WERI-Rb-1 (cell line): Measurements from ENCODE around the gene NDUFAB1.

ENCODE experiments used
- DNase-seq: peaks from one replicate; pipeline ENCODE4 v3.0.0-alpha.2; 2020
- H3K27ac ChIP-seq: fragments of 250-450 bp; sonication (Bioruptor Pico); 2 replicates; pipeline ENCODE4 v1.5.1; 2020; ENCODE audit warnings: mild to moderate bottlenecking, moderate library complexity
- H3K27me3 ChIP-seq: fragments of 250-450 bp; sonication (Bioruptor Pico); 2 replicates; pipeline ENCODE4 v1.5.1; 2021; ENCODE audit warnings: mild to moderate bottlenecking, low read depth, moderate library complexity; ENCODE audit not compliant: insufficient read depth, severe bottlenecking
- H3K36me3 ChIP-seq: fragments of 250-450 bp; sonication (Bioruptor Pico); 2 replicates; pipeline ENCODE4 v1.5.1; 2020; ENCODE audit warnings: mild to moderate bottlenecking, moderate library complexity
- H3K4me3 ChIP-seq: 2 replicates; pipeline ENCODE4 v1.5.1; 2011; ENCODE audit warnings: low read depth, mild to moderate bottlenecking, control low read depth, low read length
- H3K9me3 ChIP-seq: fragments of 250-450 bp; sonication (Bioruptor Pico); 2 replicates; pipeline ENCODE4 v1.5.1; 2021; ENCODE audit warnings: mild to moderate bottlenecking, moderate library complexity; ENCODE audit not compliant: severe bottlenecking
- CTCF ChIP-seq: IDR thresholded peaks from 2 replicates; pipeline ENCODE4 v1.5.1; 2011; ENCODE audit warnings: low read depth, mild to moderate bottlenecking, control low read depth, inconsistent platforms, low read length

NDUFAB1 gene

DNA sequence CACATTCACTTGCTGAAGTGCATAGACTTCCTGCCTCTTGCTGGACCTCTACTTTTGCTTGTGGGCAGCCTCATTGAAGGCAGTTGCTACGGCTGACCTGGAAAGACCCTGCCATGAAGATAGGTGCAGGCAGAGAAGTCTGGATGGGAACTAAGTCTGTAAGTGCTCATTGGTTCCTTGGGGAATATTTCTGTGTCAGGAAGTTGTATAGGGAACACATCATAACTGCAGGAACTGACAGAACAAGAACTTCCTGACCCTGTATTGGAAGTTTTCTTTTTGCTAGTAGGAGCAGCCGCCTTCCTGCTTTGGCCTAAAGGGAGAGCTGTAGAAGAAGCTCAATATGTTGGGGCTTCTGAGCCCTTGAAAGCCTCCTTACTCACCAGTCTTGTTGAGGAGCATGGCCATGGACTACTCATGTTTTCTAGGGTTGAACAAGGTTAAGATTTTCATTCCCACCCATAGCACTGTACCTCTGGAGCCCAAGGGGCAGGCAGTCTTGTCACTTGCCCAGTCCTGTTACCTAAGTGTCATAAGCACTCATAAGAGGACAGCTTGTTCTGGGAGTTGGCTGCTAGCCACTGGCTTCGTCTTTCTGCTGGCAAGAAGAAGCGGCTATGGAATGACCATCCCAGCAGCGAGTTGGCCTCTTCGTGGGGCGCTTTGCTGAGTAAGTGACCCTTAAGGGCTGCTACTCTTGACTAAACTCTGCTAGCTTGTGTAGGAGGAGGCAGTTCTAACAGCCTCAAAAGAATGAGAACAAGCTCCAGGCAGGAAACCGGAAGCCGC is 31.3 kb downstream of the NDUFAB1 start:
- no peak for DNase-seq
- no peak for TF ChIP-seq CTCF
- Histone ChIP-seq H3K36me3 (peaks cover 89% of the 10 kb centered on the region), H3K27ac (no peak overlapping the region), H3K4me3 (no peak overlapping the region), H3K27me3 (no peaks in the 10 kb centered on the region), H3K9me3 (no peaks in the 10 kb centered on the region)

- no peak for DNase-seq
- Histone ChIP-seq H3K36me3 (peaks cover 82% of the 10 kb centered on the region), H3K9me3 (no peaks in the 10 kb centered on the region), H3K27me3 (no peaks in the 10 kb centered on the region), H3K4me3 (no peak overlapping the region), H3K27ac (no peak overlapping the region)
- no peak for TF ChIP-seq CTCF
Observed at GRCh38 chr16:23563186-23563585, 32.9 kb downstream of the NDUFAB1 start.

GRCh38 chr16:23562505-23562904 is 33.6 kb downstream of the NDUFAB1 start:
- Histone ChIP-seq H3K36me3 (peaks cover 78% of the 10 kb centered on the region), H3K4me3 (no peak overlapping the region), H3K9me3 (no peaks in the 10 kb centered on the region), H3K27ac (no peak overlapping the region), H3K27me3 (no peaks in the 10 kb centered on the region)
- no peak for DNase-seq
- TF ChIP-seq CTCF: no peak

DNA sequence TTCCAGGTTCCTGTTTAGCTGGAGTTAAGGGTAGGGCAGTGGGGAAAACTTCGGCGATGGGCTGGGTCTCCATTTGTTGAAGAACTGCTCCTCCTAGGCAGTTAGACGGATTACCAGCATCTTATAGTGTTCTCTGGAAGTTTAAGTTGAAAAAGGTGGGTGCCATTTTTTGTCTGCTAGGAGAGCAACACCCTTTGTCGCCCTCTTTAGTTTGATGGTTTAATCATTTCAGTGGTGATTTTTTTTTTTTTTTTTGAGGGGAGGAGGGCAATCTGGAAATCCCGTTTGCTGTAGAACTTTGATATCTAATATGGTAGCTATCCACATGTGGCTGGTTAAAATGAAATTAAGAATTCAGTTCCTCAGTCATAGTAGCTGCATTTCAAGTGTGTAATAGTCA is 34.5 kb downstream of the NDUFAB1 start:
- TF ChIP-seq CTCF: no peak
- Histone ChIP-seq H3K36me3 (peaks cover 69% of the 10 kb centered on the region), H3K4me3 (no peak overlapping the region), H3K27ac (no peak overlapping the region), H3K27me3 (no peaks in the 10 kb centered on the region), H3K9me3 (no peaks in the 10 kb centered on the region)
- no peak for DNase-seq

DNA sequence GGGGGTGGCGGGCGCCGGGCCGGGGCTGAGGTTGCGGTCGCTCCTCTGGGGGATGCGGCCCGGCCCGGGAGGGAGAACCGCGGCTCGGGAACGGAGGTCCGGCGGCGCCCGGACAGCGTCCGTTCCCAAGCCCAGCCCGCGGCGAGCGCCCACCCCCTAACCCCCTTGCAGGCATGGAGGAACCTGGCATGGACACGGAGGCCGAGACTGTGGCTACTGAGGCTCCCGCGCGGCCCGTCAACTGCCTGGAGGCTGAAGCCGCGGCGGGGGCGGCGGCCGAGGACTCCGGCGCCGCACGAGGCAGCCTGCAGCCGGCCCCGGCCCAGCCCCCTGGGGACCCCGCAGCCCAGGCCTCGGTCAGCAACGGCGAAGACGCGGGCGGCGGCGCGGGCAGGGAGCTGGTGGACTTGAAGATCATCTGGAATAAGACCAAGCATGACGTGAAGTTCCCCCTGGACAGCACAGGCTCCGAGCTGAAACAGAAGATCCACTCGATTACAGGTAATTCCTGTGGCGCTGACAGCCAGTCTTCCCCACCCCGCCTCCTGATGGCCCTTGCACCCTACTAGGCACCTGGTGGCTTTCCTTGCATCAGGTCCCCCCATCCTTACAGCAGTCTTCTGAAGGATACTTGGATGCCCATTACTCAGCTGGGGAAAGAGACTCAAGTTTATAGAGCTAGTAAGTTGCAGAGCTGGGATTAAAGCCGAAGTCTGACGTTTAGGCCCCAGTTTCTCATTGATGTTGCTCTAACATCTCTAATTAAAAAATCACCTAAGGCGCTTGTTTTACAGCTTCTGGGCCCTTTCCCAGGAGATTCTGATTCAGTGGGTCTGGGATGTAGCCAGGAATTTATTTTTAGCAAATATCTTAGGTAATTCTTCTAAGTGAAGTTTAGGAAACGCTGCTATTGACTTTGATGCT is 38.1 kb downstream of the NDUFAB1 start:
- Histone ChIP-seq H3K4me3 (peak overlapping the region; percentile 69), H3K36me3 (peaks cover 41% of the 10 kb centered on the region), H3K27me3 (no peaks in the 10 kb centered on the region), H3K9me3 (no peaks in the 10 kb centered on the region), H3K27ac (peak overlapping the region; percentile 92)
- TF ChIP-seq CTCF: no peak
- peak; percentile 16 for DNase-seq
